ENCODE results near the gene SYT5. TPM values are rescaled to one million over a fixed set of nuclear protein-coding genes. Genes with fewer than 3 reads are reported as not detected.
A peak's percentile ranks its signal among the peaks of the same experiment; 100 is the strongest.

The SYT5 gene
- polyA plus RNA-seq, 1 donor (not counting 4 experiments of a cell fraction or from before 2014, with no cell fraction given), result 0.33 TPM

- no peaks in the 10 kb centered on the region for H3K9me3 ChIP-seq (ENCODE audit: control insufficient read depth, low read depth, low read length)
Measured at GRCh38 chr19:55153652-55154264, 26.3 kb downstream of the SYT5 start.

GRCh38 chr19:55152017-55152416 lies 28.1 kb downstream of the SYT5 start:
- H3K9ac ChIP-seq (ENCODE audit: control insufficient read depth, extremely low read depth, insufficient read depth, low read length), result no peak overlapping the region
- H3K36me3 ChIP-seq (ENCODE audit: control insufficient read depth in 2 of 2, extremely low read depth in 1 of 2, insufficient read depth in 2 of 2, low read length in 2 of 2), result no peaks in the 10 kb centered on the region
- H3K9me3 ChIP-seq (ENCODE audit: control insufficient read depth, low read depth, low read length), result no peaks in the 10 kb centered on the region
- H3K9me1 ChIP-seq (ENCODE audit: control insufficient read depth, extremely low read depth, insufficient read depth, low read length), result no peaks in the 10 kb centered on the region
- H4K20me1 ChIP-seq (ENCODE audit: control insufficient read depth, extremely low read depth, insufficient read depth, low read length), result no peaks in the 10 kb centered on the region
- H2AFZ ChIP-seq (ENCODE audit: control insufficient read depth, low read length), result peak overlapping the region; percentile 75
- dilution Hi-C loops (cut with MboI; ENCODE audit: extremely low pct_ligation_motif_present, low sequenced_read_pairs), result no loop called here
- H3K79me2 ChIP-seq (ENCODE audit: control insufficient read depth, insufficient read depth, low read length), result no peaks in the 10 kb centered on the region
- H3K4me2 ChIP-seq (ENCODE audit: control insufficient read depth, extremely low read depth, insufficient read depth, low read depth, low read length), result no peak overlapping the region
- no peaks in the 10 kb centered on the region for H3K27me3 ChIP-seq (ENCODE audit: control insufficient read depth, extremely low read depth, insufficient read depth, low read length)
- DNase-seq (ENCODE audit: low read depth, low spot score) (no peak), FAIRE-seq (peak; percentile 66)
- no peaks in the 10 kb centered on the region for H3K4me1 ChIP-seq (ENCODE audit: control insufficient read depth, extremely low read depth, insufficient read depth, low read length)
- no peak overlapping the region for H3K4me3 ChIP-seq (ENCODE audit: control insufficient read depth in 2 of 3, extremely low read depth in 1 of 3, insufficient read depth in 2 of 3, low read depth in 1 of 3, low read length in 3 of 3)
- no peak overlapping the region for H3K27ac ChIP-seq (ENCODE audit: control insufficient read depth, insufficient read depth, low read length)
- TF ChIP-seq EZH2 (IDR thresholded peaks at IDR 0.05; ENCODE audit: low read length), result no peak
- TF ChIP-seq CTCF (optimal IDR thresholded peaks at IDR 0.05 in 1 of 3, IDR thresholded peaks at IDR 0.05 in 1 of 3, conservative IDR thresholded peaks at IDR 0.05 in 1 of 3; ENCODE audit: extremely low read depth in 1 of 3, insufficient read depth in 2 of 3, low read length in 3 of 3), result no peak

More at GRCh38 chr19:55153652-55154264, 26.3 kb downstream of the SYT5 start:
- Histone ChIP-seq H3K27me3 (ENCODE audit: control insufficient read depth, extremely low read depth, insufficient read depth, low read length) (no peaks in the 10 kb centered on the region), H2AFZ (ENCODE audit: control insufficient read depth, low read length) (no peak overlapping the region), H4K20me1 (ENCODE audit: control insufficient read depth, extremely low read depth, insufficient read depth, low read length) (no peaks in the 10 kb centered on the region), H3K9ac (ENCODE audit: control insufficient read depth, extremely low read depth, insufficient read depth, low read length) (no peak overlapping the region), H3K4me3 (ENCODE audit: control insufficient read depth in 2 of 3, extremely low read depth in 1 of 3, insufficient read depth in 2 of 3, low read depth in 1 of 3, low read length in 3 of 3) (no peak overlapping the region), H3K36me3 (ENCODE audit: control insufficient read depth in 2 of 2, extremely low read depth in 1 of 2, insufficient read depth in 2 of 2, low read length in 2 of 2) (no peaks in the 10 kb centered on the region), H3K4me2 (ENCODE audit: control insufficient read depth, extremely low read depth, insufficient read depth, low read depth, low read length) (no peak overlapping the region), H3K9me1 (ENCODE audit: control insufficient read depth, extremely low read depth, insufficient read depth, low read length) (no peaks in the 10 kb centered on the region), H3K79me2 (ENCODE audit: control insufficient read depth, insufficient read depth, low read length) (no peaks in the 10 kb centered on the region), H3K27ac (ENCODE audit: control insufficient read depth, insufficient read depth, low read length) (no peak overlapping the region), H3K4me1 (ENCODE audit: control insufficient read depth, extremely low read depth, insufficient read depth, low read length) (peaks cover 5% of the 10 kb centered on the region)
- dilution Hi-C loops (cut with MboI; ENCODE audit: extremely low pct_ligation_motif_present, low sequenced_read_pairs), result no loop called here
- FAIRE-seq (no peak), DNase-seq (ENCODE audit: low read depth, low spot score) (no peak)
- TF ChIP-seq EZH2 (IDR thresholded peaks at IDR 0.05; ENCODE audit: low read length) (no peak), CTCF (optimal IDR thresholded peaks at IDR 0.05 in 1 of 3, IDR thresholded peaks at IDR 0.05 in 1 of 3, conservative IDR thresholded peaks at IDR 0.05 in 1 of 3; ENCODE audit: extremely low read depth in 1 of 3, insufficient read depth in 2 of 3, low read length in 3 of 3) (no peak)

All from keratinocyte (primary cell).